NCI-H345 treated with DMSO at 0.1 percent for 48 hours (cell line): ENCODE measurements around the gene DOCK8.

Source experiments
- DNase-seq: peaks from one replicate; lab custom pipeline; 2025; ENCODE audit not compliant: unreplicated experiment; lab: John Stamatoyannopoulos, UW

DOCK8 gene

GRCh38 chr9:304519-305185 is 90.0 kb downstream of the DOCK8 start:
- DNase-seq, result no peak

GRCh38 chr9:306907-307306 is 92.2 kb downstream of the DOCK8 start:
- DNase-seq, result no peak

GRCh38 chr9:311841-312240 is 97.2 kb downstream of the DOCK8 start:
- no peak for DNase-seq

- peak; percentile 22 for DNase-seq
Observed at GRCh38 chr9:312596-313320, 98.1 kb downstream of the DOCK8 start.

- no peak for DNase-seq
Observed at GRCh38 chr9:316382-316965, 101.8 kb downstream of the DOCK8 start.

- peak; percentile 70 for DNase-seq
Observed at GRCh38 chr9:318646-319045, 104.0 kb downstream of the DOCK8 start.

GRCh38 chr9:324971-325370 is 110.3 kb downstream of the DOCK8 start:
- no peak for DNase-seq

GRCh38 chr9:326667-327066 is 112.0 kb downstream of the DOCK8 start:
- no peak for DNase-seq

GRCh38 chr9:328453-328852 is 113.8 kb downstream of the DOCK8 start:
- no peak for DNase-seq

- DNase-seq, result no peak
Observed at GRCh38 chr9:331197-331596, 116.5 kb downstream of the DOCK8 start.

GRCh38 chr9:335373-335772 is 120.7 kb downstream of the DOCK8 start:
- DNase-seq, result no peak

GRCh38 chr9:336039-336438 is 121.4 kb downstream of the DOCK8 start:
- no peak for DNase-seq

- no peak for DNase-seq
Observed at GRCh38 chr9:338602-339001, 123.9 kb downstream of the DOCK8 start.

- no peak for DNase-seq
Observed at GRCh38 chr9:341634-342421, 127.2 kb downstream of the DOCK8 start.

- DNase-seq, result no peak
Observed at GRCh38 chr9:343773-344172, 129.1 kb downstream of the DOCK8 start.

GRCh38 chr9:346111-346571 is 131.5 kb downstream of the DOCK8 start:
- DNase-seq, result no peak

- DNase-seq, result no peak
Observed at GRCh38 chr9:347667-348292, 133.1 kb downstream of the DOCK8 start.

- no peak for DNase-seq
Observed at GRCh38 chr9:350384-350783, 135.7 kb downstream of the DOCK8 start.

- DNase-seq, result no peak
Observed at GRCh38 chr9:351916-352315, 137.3 kb downstream of the DOCK8 start.

GRCh38 chr9:353077-353476 is 138.4 kb downstream of the DOCK8 start:
- DNase-seq, result no peak

GRCh38 chr9:354453-354852 is 139.8 kb downstream of the DOCK8 start:
- DNase-seq, result peak; percentile 19
